Ishikawa (cell line): ENCODE data around the gene PANX3.

ENCODE experiments used
- CEBPB ChIP-seq: IDR thresholded peaks from 2 replicates; pipeline ENCODE4 v1.6.1; 2012
- CREB1 ChIP-seq: IDR thresholded peaks from 2 replicates; pipeline ENCODE4 v1.6.1; 2012; ENCODE audit warnings: low read depth
- EGR1 ChIP-seq: IDR thresholded peaks from 2 replicates; pipeline ENCODE4 v1.6.1; 2012
- EP300 ChIP-seq: IDR thresholded peaks from 2 replicates; pipeline ENCODE4 v1.6.1; 2012; ENCODE audit warnings: borderline replicate concordance
- FOXM1 ChIP-seq: IDR thresholded peaks from 2 replicates; pipeline ENCODE4 v1.6.1; 2012; ENCODE audit warnings: low read depth, borderline replicate concordance
- NFIC ChIP-seq: IDR thresholded peaks from 2 replicates; pipeline ENCODE4 v1.6.1; 2012
- RAD21 ChIP-seq: IDR thresholded peaks from 2 replicates; pipeline ENCODE4 v1.6.1; 2012; ENCODE audit warnings: low read depth
- TAF1 ChIP-seq: IDR thresholded peaks from 2 replicates; pipeline ENCODE4 v1.6.1; 2012; ENCODE audit warnings: low read depth, mild to moderate bottlenecking
- TCF12 ChIP-seq: IDR thresholded peaks from 2 replicates; pipeline ENCODE4 v1.6.1; 2012; ENCODE audit warnings: low read depth
- TEAD4 ChIP-seq: IDR thresholded peaks from 2 replicates; pipeline ENCODE4 v1.6.1; 2012
- YY1 ChIP-seq: IDR thresholded peaks from 2 replicates; pipeline ENCODE4 v1.6.1; 2012; ENCODE audit warnings: low read depth
- ZBTB7A ChIP-seq: IDR thresholded peaks from 2 replicates; pipeline ENCODE4 v1.6.1; 2012; ENCODE audit warnings: low read depth
- TF ChIP-seq, protein P1 (sequence below): IDR thresholded peaks from 2 replicates; pipeline ENCODE4 v1.6.1; 2012
- TF ChIP-seq, protein P2 (sequence below): IDR thresholded peaks from 2 replicates; pipeline ENCODE4 v1.6.1; 2012; ENCODE audit warnings: low read depth, mild to moderate bottlenecking
- TF ChIP-seq, protein P3 (sequence below): IDR thresholded peaks from 2 replicates; pipeline ENCODE4 v1.6.1; 2012

Gene PANX3, protein sequence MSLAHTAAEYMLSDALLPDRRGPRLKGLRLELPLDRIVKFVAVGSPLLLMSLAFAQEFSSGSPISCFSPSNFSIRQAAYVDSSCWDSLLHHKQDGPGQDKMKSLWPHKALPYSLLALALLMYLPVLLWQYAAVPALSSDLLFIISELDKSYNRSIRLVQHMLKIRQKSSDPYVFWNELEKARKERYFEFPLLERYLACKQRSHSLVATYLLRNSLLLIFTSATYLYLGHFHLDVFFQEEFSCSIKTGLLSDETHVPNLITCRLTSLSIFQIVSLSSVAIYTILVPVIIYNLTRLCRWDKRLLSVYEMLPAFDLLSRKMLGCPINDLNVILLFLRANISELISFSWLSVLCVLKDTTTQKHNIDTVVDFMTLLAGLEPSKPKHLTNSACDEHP

DNA sequence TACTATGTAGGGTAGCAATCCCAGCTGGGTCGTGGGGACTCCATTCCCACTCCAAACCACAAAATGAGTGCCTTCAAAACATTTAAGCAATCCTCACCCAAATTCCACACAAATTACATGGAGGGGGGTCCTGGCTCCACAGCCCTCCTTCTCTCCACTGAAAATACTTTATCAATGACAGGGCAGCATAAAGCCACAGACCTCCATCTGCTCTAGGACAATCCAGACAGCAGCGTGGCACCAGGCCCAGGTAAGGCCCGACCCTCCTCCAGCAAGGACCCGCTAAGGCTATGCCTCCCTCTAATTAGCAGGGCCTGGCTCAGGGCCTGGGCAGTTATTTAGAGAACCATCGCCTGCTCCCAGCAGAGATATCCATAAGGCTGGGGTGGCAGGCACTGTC, at the start of gene PANX3:
Gene PANX3, plus strand, starts transcription at position 365 of the 400 bp plus-strand sequence. CDS start 129 bp downstream, outside the sequence.
- TF ChIP-seq, protein P1, sequence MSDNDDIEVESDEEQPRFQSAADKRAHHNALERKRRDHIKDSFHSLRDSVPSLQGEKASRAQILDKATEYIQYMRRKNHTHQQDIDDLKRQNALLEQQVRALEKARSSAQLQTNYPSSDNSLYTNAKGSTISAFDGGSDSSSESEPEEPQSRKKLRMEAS: no peak
- no peak for TF ChIP-seq RAD21
- TF ChIP-seq, protein P2, sequence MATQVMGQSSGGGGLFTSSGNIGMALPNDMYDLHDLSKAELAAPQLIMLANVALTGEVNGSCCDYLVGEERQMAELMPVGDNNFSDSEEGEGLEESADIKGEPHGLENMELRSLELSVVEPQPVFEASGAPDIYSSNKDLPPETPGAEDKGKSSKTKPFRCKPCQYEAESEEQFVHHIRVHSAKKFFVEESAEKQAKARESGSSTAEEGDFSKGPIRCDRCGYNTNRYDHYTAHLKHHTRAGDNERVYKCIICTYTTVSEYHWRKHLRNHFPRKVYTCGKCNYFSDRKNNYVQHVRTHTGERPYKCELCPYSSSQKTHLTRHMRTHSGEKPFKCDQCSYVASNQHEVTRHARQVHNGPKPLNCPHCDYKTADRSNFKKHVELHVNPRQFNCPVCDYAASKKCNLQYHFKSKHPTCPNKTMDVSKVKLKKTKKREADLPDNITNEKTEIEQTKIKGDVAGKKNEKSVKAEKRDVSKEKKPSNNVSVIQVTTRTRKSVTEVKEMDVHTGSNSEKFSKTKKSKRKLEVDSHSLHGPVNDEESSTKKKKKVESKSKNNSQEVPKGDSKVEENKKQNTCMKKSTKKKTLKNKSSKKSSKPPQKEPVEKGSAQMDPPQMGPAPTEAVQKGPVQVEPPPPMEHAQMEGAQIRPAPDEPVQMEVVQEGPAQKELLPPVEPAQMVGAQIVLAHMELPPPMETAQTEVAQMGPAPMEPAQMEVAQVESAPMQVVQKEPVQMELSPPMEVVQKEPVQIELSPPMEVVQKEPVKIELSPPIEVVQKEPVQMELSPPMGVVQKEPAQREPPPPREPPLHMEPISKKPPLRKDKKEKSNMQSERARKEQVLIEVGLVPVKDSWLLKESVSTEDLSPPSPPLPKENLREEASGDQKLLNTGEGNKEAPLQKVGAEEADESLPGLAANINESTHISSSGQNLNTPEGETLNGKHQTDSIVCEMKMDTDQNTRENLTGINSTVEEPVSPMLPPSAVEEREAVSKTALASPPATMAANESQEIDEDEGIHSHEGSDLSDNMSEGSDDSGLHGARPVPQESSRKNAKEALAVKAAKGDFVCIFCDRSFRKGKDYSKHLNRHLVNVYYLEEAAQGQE: no peak
- TF ChIP-seq CEBPB: no peak
- no peak for TF ChIP-seq EP300
- TF ChIP-seq NFIC: no peak
- TF ChIP-seq, protein P3, sequence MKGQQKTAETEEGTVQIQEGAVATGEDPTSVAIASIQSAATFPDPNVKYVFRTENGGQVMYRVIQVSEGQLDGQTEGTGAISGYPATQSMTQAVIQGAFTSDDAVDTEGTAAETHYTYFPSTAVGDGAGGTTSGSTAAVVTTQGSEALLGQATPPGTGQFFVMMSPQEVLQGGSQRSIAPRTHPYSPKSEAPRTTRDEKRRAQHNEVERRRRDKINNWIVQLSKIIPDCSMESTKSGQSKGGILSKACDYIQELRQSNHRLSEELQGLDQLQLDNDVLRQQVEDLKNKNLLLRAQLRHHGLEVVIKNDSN: no peak
- no peak for TF ChIP-seq TEAD4
- TF ChIP-seq FOXM1: no peak
- no peak for TF ChIP-seq TAF1
- no peak for TF ChIP-seq ZBTB7A
- no peak for TF ChIP-seq CREB1
- no peak for TF ChIP-seq EGR1
- TF ChIP-seq TCF12: no peak
- TF ChIP-seq YY1: no peak

DNA sequence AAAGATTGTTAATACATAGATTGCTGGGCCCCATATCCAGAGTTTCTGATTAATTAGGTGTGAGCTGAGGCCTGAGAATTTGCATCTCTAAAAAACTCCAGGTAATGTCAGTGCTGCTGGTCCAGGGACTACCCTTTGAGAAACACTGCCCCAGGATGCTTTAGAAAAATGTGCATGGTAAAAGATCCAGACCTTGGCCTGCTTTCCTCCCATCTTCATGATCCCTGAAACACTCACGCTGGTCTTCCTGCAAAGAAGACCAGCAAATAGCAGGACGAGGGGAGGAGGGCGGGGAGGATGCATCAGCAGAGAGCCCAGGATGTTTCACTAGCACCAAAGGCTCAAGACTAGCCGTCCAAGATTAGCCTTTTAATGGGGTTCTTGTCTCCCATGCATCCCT, 41.5 kb upstream of the PANX3 start, which contains the start of gene OR8A1:
Gene OR8A1, plus strand, starts transcription at position 301 of the 400 bp plus-strand sequence. CDS start 123 bp downstream, outside the sequence.
- TF ChIP-seq TAF1: no peak
- TF ChIP-seq NFIC: no peak
- TF ChIP-seq CEBPB: no peak
- no peak for TF ChIP-seq TEAD4
- TF ChIP-seq, protein P1: no peak
- TF ChIP-seq CREB1: no peak
- TF ChIP-seq, protein P2: no peak
- TF ChIP-seq RAD21: no peak
- TF ChIP-seq, protein P3: no peak
- TF ChIP-seq TCF12: no peak
- TF ChIP-seq FOXM1: no peak

DNA sequence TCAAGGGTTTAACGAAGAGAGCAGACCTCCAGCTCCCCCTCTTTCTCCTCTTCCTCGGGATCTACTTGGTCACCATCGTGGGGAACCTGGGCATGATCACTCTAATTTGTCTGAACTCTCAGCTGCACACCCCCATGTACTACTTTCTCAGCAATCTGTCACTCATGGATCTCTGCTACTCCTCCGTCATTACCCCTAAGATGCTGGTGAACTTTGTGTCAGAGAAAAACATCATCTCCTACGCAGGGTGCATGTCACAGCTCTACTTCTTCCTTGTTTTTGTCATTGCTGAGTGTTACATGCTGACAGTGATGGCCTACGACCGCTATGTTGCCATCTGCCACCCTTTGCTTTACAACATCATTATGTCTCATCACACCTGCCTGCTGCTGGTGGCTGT, 41.1 kb upstream of the PANX3 start:
- TF ChIP-seq EP300 (no peak), TAF1 (no peak), NFIC (no peak), CREB1 (no peak), RAD21 (no peak), YY1 (no peak)
- TF ChIP-seq, protein P2: no peak

DNA sequence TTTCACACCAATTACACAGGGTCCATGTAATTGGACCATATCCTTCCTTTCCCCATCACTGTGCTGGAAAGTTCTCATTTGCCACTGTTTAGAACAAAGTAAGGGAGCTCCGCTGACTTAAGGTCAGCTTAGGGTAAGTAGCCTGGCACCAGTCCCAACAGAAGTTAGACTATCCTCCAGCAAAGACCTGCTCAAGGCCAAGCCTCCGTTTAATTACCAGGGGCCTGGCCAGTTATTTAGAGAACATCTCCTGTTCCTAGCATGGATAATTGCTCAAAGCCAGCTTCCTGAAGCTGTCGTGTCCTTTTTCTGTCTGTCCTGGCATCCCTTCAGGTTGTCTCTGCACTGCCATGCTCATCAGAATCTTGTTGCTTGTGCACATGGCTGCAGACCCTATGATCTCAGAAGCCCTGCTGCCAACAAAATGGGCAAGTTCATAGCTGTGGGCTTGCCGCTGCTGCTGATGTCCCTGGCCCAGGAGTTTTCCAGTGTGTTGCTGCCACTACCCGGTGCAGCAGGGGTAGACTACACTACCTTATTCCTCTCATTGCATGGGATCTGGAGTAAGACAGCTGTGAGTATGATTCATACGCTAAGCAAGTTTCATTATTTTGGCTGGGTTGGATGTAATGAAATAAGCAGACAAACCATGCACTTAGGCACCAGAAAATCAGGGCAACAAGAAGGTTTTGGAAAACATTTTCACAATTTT, 33.4 kb upstream of the PANX3 start:
- TF ChIP-seq ZBTB7A: no peak
- no peak for TF ChIP-seq NFIC
- no peak for TF ChIP-seq CREB1
- no peak for TF ChIP-seq EGR1
- TF ChIP-seq TAF1: no peak
- no peak for TF ChIP-seq FOXM1
- no peak for TF ChIP-seq CEBPB
- TF ChIP-seq RAD21: no peak
- TF ChIP-seq, protein P3: no peak
- no peak for TF ChIP-seq EP300
- TF ChIP-seq, protein P1: no peak
- TF ChIP-seq, protein P2: no peak
- TF ChIP-seq TCF12: no peak
- no peak for TF ChIP-seq TEAD4
- TF ChIP-seq YY1: no peak
